Measurements from ENCODE around the gene ECEL1. TPM values are rescaled to one million over a fixed set of nuclear protein-coding genes. Genes with fewer than 3 reads are reported as not detected.
A peak's percentile ranks its signal among the peaks of the same experiment; 100 is the strongest.

Gene ECEL1
- total RNA-seq, 1 donor from 2014 or later, result 0.18 TPM

- DNase-seq (ENCODE audit: low spot score) (no peak), ATAC-seq (no peak)
- intact Hi-C loops (cut with DNase I), result no loop called here
Observed at GRCh38 chr2:232503809-232504323, 16.2 kb upstream of the ECEL1 start.

GRCh38 chr2:232502911-232503808 lies 15.5 kb upstream of the ECEL1 start:
- DNase-seq (ENCODE audit: low spot score) (no peak), ATAC-seq (peak; percentile 50)
- intact Hi-C loops (cut with DNase I), result no loop called here

DNA sequence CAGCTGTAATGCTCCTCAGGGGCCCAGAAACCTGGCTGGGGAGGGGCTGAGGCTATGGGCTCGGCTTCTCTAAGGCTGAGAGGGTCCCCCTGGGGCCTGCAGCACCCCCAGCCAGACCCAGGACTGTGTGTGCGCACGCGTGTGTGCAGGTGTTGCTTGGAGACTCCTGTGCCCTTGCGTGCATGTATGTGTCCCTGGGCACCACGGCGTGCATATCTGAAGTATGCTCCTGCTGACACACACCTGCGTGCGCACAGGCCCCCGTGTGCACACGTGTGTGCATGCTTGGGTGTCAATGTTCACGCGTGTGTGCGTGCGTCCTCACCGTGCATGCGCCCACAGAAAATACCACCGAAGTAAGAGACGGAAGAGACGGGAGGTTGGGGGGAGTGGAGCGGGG lies 14.9 kb upstream of the ECEL1 start:
- ATAC-seq, result no peak
- intact Hi-C loops (cut with DNase I), result no loop called here
- DNase-seq (ENCODE audit: low spot score), result no peak

DNA sequence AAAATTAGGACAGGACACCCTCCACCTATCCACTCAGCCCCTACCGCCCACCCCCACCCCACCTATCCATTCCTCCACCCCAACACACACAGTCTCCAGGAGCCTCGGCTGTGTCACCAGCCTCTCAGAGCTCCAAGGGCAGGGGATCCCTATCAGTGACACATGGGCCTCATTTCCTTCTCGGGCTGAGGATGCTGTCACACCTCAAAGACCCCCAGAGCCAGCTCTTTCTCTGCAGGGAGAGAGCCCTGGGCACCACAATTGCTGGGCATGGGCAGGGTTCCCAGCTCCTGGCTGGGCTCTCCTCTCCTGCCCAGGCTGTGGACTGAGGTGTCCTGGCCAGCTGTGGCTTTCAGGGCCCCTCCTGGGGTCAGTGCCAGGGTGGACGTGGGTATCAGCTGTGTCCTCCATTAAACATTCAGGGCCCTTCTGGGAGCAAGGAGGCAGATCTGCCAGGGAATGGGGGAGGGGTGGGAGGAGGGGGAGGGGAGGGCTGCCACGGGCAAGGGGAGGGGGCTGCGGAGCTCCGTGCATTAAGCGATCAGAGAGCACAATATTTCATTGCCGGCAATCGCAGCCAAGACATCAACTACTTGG lies 14.3 kb upstream of the ECEL1 start:
- intact Hi-C loops (cut with DNase I), result no loop called here
- DNase-seq (ENCODE audit: low spot score) (no peak), ATAC-seq (no peak)

- DNase-seq (ENCODE audit: low spot score), result no peak
- no peak for ATAC-seq
- intact Hi-C loops (cut with DNase I), result no loop called here
Observed at GRCh38 chr2:232501331-232501771, 13.7 kb upstream of the ECEL1 start.

- ATAC-seq (no peak), DNase-seq (ENCODE audit: low spot score) (no peak)
- intact Hi-C loops (cut with DNase I), result no loop called here
Observed at GRCh38 chr2:232498452-232498851, 10.8 kb upstream of the ECEL1 start.

DNA sequence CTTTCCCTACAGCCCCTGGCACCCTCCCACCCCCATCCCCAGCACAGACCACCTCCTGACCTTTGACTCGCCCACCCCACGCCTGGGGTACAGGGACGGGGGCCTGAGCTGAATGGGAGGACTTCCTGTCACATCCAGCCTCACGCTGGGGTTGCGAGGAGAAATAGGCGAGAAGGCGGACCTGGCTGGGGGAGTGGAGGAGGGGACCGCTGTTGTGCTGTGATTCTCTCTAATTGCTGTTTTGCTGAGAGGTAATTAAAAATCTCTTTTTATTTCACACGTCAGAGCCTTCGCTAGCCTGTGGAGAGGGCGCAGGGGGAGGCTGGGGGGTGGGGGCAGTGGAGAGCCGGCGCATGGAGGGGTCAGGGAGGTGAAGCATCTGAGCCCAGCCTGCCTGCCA lies 9.7 kb upstream of the ECEL1 start:
- intact Hi-C loops (cut with DNase I), result no loop called here
- ATAC-seq, result no peak
- no peak for DNase-seq (ENCODE audit: low spot score)

- intact Hi-C loops (cut with DNase I), result no loop called here
- ATAC-seq (no peak), DNase-seq (ENCODE audit: low spot score) (no peak)
Observed at GRCh38 chr2:232496501-232497270, 9.1 kb upstream of the ECEL1 start.

- ATAC-seq, result no peak
- DNase-seq (ENCODE audit: low spot score), result no peak
- intact Hi-C loops (cut with DNase I), result no loop called here
Observed at GRCh38 chr2:232495292-232495691, 7.7 kb upstream of the ECEL1 start.

DNA sequence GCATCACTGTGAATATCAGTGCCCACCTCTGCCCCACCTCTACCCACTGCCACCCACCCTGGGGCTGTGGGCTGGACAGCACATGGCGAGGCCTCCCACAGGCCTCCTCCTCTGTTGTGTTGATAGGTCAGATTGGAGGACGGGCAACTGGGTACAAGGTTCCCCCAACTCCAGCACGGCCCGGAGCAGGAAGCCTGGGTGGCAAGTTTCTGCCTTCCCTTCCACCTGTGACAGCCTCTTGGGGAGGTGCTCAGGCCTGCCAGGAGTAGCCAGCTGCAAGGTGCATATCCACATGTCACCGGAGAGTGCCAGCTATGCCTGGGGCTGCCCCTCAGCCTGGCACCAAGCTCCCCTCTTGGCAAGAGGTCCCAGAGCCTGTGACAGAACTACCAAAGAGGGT lies 6.9 kb upstream of the ECEL1 start:
- intact Hi-C loops (cut with DNase I), result no loop called here
- no peak for ATAC-seq
- DNase-seq (ENCODE audit: low spot score), result no peak

DNA sequence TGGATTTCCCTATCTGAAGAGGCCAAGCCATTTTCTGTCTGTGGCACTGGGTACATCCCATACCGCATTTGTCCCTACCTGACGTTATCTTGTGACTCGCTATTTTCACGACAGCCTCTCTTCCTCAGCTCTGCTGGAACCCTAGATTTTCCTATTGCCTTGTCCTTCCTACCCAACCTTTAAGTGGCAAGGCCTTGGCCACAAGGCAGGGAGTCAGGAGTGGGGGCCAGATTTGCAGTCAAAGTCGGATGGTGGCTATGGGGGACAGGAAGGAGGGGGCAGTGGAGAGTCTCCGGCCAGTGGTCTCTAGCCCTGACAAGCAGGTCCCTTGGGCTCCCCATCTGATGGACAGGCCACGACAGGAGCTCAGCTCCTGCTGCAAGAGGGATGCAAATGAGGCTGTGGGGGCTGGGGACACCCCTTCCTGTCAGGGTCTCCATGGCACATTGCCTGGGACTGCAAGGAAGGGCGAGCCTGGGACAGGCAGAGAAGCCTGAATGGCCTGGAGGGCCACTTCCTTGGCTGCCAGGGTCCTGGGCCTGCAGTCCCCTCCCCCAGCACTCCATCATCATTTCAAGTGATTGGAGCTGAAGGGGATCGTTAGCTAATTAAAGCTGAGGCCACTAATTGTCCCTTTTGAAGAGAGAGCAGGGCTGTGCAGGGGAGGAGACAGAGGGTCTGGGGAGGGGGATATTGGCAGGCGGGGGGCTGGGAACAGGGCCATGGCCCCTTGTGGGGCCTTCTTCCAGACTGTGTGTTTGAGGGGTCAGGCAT lies 6.3 kb upstream of the ECEL1 start:
- ATAC-seq (no peak), DNase-seq (ENCODE audit: low spot score) (no peak)
- intact Hi-C loops (cut with DNase I), result no loop called here

- intact Hi-C loops (cut with DNase I), result no loop called here
- no peak for ATAC-seq
- DNase-seq (ENCODE audit: low spot score), result no peak
Observed at GRCh38 chr2:232492963-232493700, 5.5 kb upstream of the ECEL1 start.

- intact Hi-C loops (cut with DNase I), result no loop called here
- DNase-seq (ENCODE audit: low spot score), result no peak
Observed at GRCh38 chr2:232492236-232492848, 4.7 kb upstream of the ECEL1 start.

DNA sequence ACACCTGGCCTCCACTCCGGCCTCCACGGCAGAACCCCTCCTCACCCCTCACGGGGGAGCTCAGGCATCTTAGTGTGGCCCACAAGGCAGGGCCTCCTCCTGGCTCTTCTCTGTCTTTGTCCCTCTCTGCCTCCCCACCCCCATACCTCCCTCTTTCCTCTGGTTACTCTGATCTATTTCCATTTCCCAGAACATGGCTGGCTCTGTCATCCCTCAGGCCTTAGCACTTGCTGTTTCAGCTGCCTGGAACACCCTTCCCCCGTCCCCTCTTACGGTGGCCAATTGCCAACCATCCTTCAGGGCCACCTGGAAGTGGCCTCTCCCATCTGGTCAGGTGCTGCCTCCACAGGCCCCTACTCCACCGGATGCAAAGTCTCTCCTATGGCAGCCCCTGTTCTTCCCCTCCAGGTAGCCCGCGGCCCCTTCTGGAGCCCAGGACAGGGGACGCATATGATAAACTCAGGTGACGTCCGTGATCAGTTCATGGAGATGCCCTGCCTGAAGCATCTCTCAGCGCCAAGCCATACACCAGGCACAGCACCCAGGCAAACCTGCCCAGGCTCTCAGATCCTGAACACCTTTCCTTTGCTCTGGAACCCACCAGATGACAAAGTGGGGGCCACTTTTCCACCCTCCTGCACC lies 3.6 kb upstream of the ECEL1 start:
- intact Hi-C loops (cut with DNase I), result no loop called here
- DNase-seq (ENCODE audit: low spot score) (no peak), ATAC-seq (no peak)

More at GRCh38 chr2:232492236-232492848, 4.7 kb upstream of the ECEL1 start:
- ATAC-seq, result no peak

DNA sequence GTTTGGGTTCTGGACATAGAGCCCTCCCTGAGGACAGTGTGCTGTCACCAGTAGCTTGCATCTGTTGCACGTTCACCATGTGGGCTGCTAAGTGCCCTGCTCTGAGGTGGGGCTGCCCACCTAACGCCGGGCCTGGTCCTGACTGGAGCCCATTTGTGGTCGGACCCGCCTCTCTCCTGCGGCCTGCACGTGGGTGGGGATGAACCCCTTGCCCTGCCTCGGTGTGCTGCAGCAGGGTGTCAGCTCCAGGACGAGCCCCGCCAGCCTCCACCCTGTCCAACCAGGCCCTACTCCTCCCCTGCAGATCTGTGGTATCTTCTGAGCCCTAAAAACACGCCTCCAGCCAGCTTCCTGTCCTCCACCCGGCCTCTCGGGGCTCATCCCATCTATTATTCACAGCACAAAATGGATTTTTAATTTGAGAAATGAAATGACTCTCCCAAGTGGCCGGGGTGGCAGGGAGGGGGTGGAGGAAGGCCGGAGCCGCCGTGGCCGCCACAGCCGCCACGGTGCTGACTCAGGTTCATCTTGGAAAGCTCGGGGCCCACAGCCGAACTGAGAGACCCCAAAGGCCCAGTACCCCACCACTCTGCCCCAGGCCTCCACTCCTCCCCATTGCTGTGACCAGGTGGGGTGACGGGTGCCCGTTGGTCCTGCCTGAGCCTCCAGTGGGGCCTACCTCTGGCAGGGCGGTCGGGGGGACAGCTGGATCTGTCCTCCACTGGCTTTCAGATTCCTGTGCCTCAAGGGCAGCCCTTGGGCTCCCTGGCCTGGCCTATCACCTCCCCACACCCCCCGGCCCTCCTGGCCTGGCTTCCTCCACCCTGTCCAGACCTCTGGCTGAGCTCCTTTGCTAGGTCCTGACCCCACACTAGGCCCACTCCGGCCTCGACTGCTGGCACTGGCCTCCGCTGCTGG lies 2.8 kb upstream of the ECEL1 start:
- DNase-seq (ENCODE audit: low spot score), result no peak

GRCh38 chr2:232489516-232490220 lies 2.0 kb upstream of the ECEL1 start:
- intact Hi-C loops (cut with DNase I), result no loop called here
- DNase-seq (ENCODE audit: low spot score) (no peak), ATAC-seq (no peak)

More for the DNA sequence above, 2.8 kb upstream of the ECEL1 start:
- ATAC-seq, result peak; percentile 21
- intact Hi-C loops (cut with DNase I), result no loop called here
